Tongue (tissue), 2 donors: ENCODE measurements around the gene TAS2R9. TPM values are rescaled to one million over a fixed set of nuclear protein-coding genes. Genes with fewer than 3 reads are reported as not detected.

Source experiments
- small RNA-seq: library from RNA; depleted of rRNA; stranded (forward); fragments of <200 nt; gene quantifications from one replicate; pipeline ENCODE3, GENCODE V24; 2014; ENCODE audit warnings: low replicate concordance
- total RNA-seq: library from RNA; depleted of rRNA; stranded (reverse); fragments of >200 nt; gene quantifications from one replicate; pipeline ENCODE4 v1.2.3, GENCODE V29; 2014

The TAS2R9 gene
- total RNA-seq, 1 donor from 2014 or later: not detected

Small RNA genes within 50 kb of the gene (small RNA-seq; reads per million reads assigned to genes)
- gene PRR4: 0.06 reads per million

Other genes with a start within 250 kb of the TAS2R9 start
- 25.5 TPM for gene MAGOHB, start 196.6 kb downstream of the TAS2R9 start, total RNA-seq
- gene STYK1, start 136.1 kb downstream of the TAS2R9 start, total RNA-seq: 1.7 TPM
- gene YBX3, start 86.8 kb downstream of the TAS2R9 start, total RNA-seq: 454 TPM
- gene TAS2R7, start 7.5 kb downstream of the TAS2R9 start, total RNA-seq: not detected
- gene TAS2R8, start 2.9 kb downstream of the TAS2R9 start, total RNA-seq: not detected
- 2.8 TPM for gene TAS2R10, start 16.2 kb upstream of the TAS2R9 start, total RNA-seq
- gene PRR4, start 39.3 kb upstream of the TAS2R9 start, total RNA-seq: 19.3 TPM
- gene PRH1, start 74.1 kb upstream of the TAS2R9 start, total RNA-seq: 85.8 TPM
- 3.2 TPM for gene TAS2R13, start 99.4 kb upstream of the TAS2R9 start, total RNA-seq
- 335 TPM for gene PRH2, start 119.1 kb upstream of the TAS2R9 start, total RNA-seq
- 9.1 TPM for gene TAS2R14, start 129.1 kb upstream of the TAS2R9 start, total RNA-seq
- 10.7 TPM for gene TAS2R50, start 176.7 kb upstream of the TAS2R9 start, total RNA-seq
- 8.2 TPM for gene TAS2R20, start 188.1 kb upstream of the TAS2R9 start, total RNA-seq
- gene TAS2R19, start 212.5 kb upstream of the TAS2R9 start, total RNA-seq: 17.1 TPM
- 17.7 TPM for gene TAS2R31, start 221.2 kb upstream of the TAS2R9 start, total RNA-seq